ENCODE data around the gene FAM13A.
"Not testable (repeated sequence)": the region's sequence is repeated elsewhere in the genome, so short reads cannot be mapped to it uniquely, and the experiment has no call there.

FAM13A gene

GRCh38 chr4:89039730-89040338 lies 17.2 kb downstream of the FAM13A start:
- no peak for DNase-seq

GRCh38 chr4:89036535-89036934 lies 20.4 kb downstream of the FAM13A start:
- DNase-seq, result no peak

- no peak for DNase-seq
Observed at GRCh38 chr4:89031272-89031671, 25.7 kb downstream of the FAM13A start.

- no peak for DNase-seq
Observed at GRCh38 chr4:89029591-89029990, 27.4 kb downstream of the FAM13A start.

- no peak for DNase-seq
Observed at GRCh38 chr4:89026542-89026941, 30.4 kb downstream of the FAM13A start.

- peak in 1 of 2 donors; percentile 83 for DNase-seq
Observed at GRCh38 chr4:89024051-89024675, 32.8 kb downstream of the FAM13A start.

- DNase-seq, result no peak
Observed at GRCh38 chr4:89023140-89023539, 33.8 kb downstream of the FAM13A start.

- DNase-seq, result no peak
Observed at GRCh38 chr4:89022426-89023128, 34.4 kb downstream of the FAM13A start.

- DNase-seq, result no peak
Observed at GRCh38 chr4:89021684-89022083, 35.3 kb downstream of the FAM13A start.

GRCh38 chr4:89021062-89021461 lies 35.9 kb downstream of the FAM13A start:
- no peak for DNase-seq

- not testable (repeated sequence) for DNase-seq
Observed at GRCh38 chr4:89014897-89015296, 42.1 kb downstream of the FAM13A start.

GRCh38 chr4:89009761-89010369 lies 47.1 kb downstream of the FAM13A start:
- no peak for DNase-seq

- DNase-seq, result no peak
Observed at GRCh38 chr4:89009115-89009514, 47.9 kb downstream of the FAM13A start.

GRCh38 chr4:89008166-89008565 lies 48.8 kb downstream of the FAM13A start:
- DNase-seq, result no peak

- DNase-seq, result no peak
Observed at GRCh38 chr4:89007338-89007939, 49.5 kb downstream of the FAM13A start.

- DNase-seq, result no peak
Observed at GRCh38 chr4:89006307-89006706, 50.7 kb downstream of the FAM13A start.

GRCh38 chr4:89005066-89005465 lies 51.9 kb downstream of the FAM13A start:
- DNase-seq, result not testable (repeated sequence)

GRCh38 chr4:89001647-89002445 lies 55.1 kb downstream of the FAM13A start:
- no peak for DNase-seq

GRCh38 chr4:89000844-89001360 lies 56.1 kb downstream of the FAM13A start:
- DNase-seq, result no peak

GRCh38 chr4:89000382-89000781 lies 56.6 kb downstream of the FAM13A start:
- no peak for DNase-seq

GRCh38 chr4:88999392-88999930 lies 57.5 kb downstream of the FAM13A start:
- no peak for DNase-seq

GRCh38 chr4:88998891-88999290 lies 58.1 kb downstream of the FAM13A start:
- DNase-seq, result no peak

Measured in bone marrow (tissue), 2 donors.